Trophoblast cell (in vitro differentiated cells and primary cell): ENCODE data around the gene PKIB.

Experiments
- DNase-seq, 2 donors: peaks; one replicate each; pipeline ENCODE4 v3.0.0-alpha.2; 2016
- H2AFZ ChIP-seq: 2 replicates; pipeline ENCODE4 v1.6.1; 2013; ENCODE audit warnings: low read length, moderate library complexity, mild to moderate bottlenecking; ENCODE audit not compliant: insufficient read depth, poor library complexity
- H2AK5ac ChIP-seq: 2 replicates; pipeline ENCODE4 v1.6.1; 2013; ENCODE audit warnings: mild to moderate bottlenecking, low read length
- H2BK120ac ChIP-seq: 2 replicates; pipeline ENCODE4 v1.6.1; 2013; ENCODE audit warnings: low read length, mild to moderate bottlenecking, moderate library complexity; ENCODE audit not compliant: insufficient read depth, poor library complexity
- H2BK12ac ChIP-seq: 2 replicates; pipeline ENCODE4 v1.6.1; 2013; ENCODE audit warnings: mild to moderate bottlenecking, low read length, moderate library complexity
- H2BK5ac ChIP-seq: 2 replicates; pipeline ENCODE4 v1.6.1; 2013; ENCODE audit warnings: low read length, low read depth, moderate library complexity, mild to moderate bottlenecking; ENCODE audit not compliant: poor library complexity
- H3K14ac ChIP-seq: 2 replicates; pipeline ENCODE4 v1.6.1; 2013; ENCODE audit warnings: mild to moderate bottlenecking, low read length
- H3K18ac ChIP-seq: 2 replicates; pipeline ENCODE4 v1.6.1; 2013; ENCODE audit warnings: mild to moderate bottlenecking, low read length
- H3K23ac ChIP-seq: 2 replicates; pipeline ENCODE4 v1.6.1; 2013; ENCODE audit warnings: low read length
- H3K27ac ChIP-seq: 2 replicates; pipeline ENCODE4 v1.5.1; 2013; ENCODE audit warnings: low read depth, mild to moderate bottlenecking, inconsistent platforms, low read length, moderate library complexity
- H3K27me3 ChIP-seq: 2 replicates; pipeline ENCODE4 v1.6.1; 2013; ENCODE audit warnings: inconsistent platforms, mild to moderate bottlenecking, low read length, moderate library complexity; ENCODE audit not compliant: insufficient read depth
- H3K36me3 ChIP-seq, 2 experiments: 1 replicate in 1 of 2; 2 replicates in 1 of 2; pipeline ENCODE4 v1.6.1; 2013; ENCODE audit warnings: low read length in 2 of 2, mild to moderate bottlenecking in 2 of 2, moderate library complexity in 1 of 2; ENCODE audit not compliant: insufficient read depth in 2 of 2, control insufficient read depth in 1 of 2
- H3K4ac ChIP-seq: 2 replicates; pipeline ENCODE4 v1.6.1; 2013; ENCODE audit warnings: low read depth, mild to moderate bottlenecking, low read length, moderate library complexity
- H3K4me1 ChIP-seq, 2 experiments: 1 replicate in 1 of 2; 2 replicates in 1 of 2; pipeline ENCODE4 v1.6.1; 2013; ENCODE audit warnings: low read length in 2 of 2, mild to moderate bottlenecking in 2 of 2, moderate library complexity in 1 of 2; ENCODE audit not compliant: insufficient read depth in 2 of 2, control insufficient read depth in 1 of 2
- H3K4me2 ChIP-seq: 2 replicates; pipeline ENCODE4 v1.6.1; 2013; ENCODE audit warnings: inconsistent platforms, mild to moderate bottlenecking, low read length, moderate library complexity
- H3K4me3 ChIP-seq: 2 replicates; pipeline ENCODE4 v1.5.1; 2013; ENCODE audit warnings: mild to moderate bottlenecking, low read depth, low read length, inconsistent platforms
- H3K79me1 ChIP-seq: one replicate; pipeline ENCODE4 v1.6.1; 2013; ENCODE audit warnings: low read length
- H3K79me2 ChIP-seq: 2 replicates; pipeline ENCODE4 v1.6.1; 2013; ENCODE audit warnings: low read length, mild to moderate bottlenecking; ENCODE audit not compliant: control insufficient read depth, insufficient read depth, poor library complexity
- H3K9ac ChIP-seq: 2 replicates; pipeline ENCODE4 v1.6.1; 2013; ENCODE audit warnings: mild to moderate bottlenecking, low read length
- H3K9me3 ChIP-seq: 2 replicates; pipeline ENCODE4 v1.6.1; 2013; ENCODE audit warnings: low read depth, mild to moderate bottlenecking, control low read depth, inconsistent platforms, low read length; ENCODE audit not compliant: insufficient read depth
- H4K12ac ChIP-seq: 2 replicates; pipeline ENCODE4 v1.6.1; 2013; ENCODE audit warnings: low read depth, mild to moderate bottlenecking, low read length, moderate library complexity
- H4K8ac ChIP-seq: 2 replicates; pipeline ENCODE4 v1.6.1; 2013; ENCODE audit warnings: low read depth, mild to moderate bottlenecking, low read length, moderate library complexity
- H4K91ac ChIP-seq: one replicate; pipeline ENCODE4 v1.6.1; 2013; ENCODE audit warnings: low read depth, mild to moderate bottlenecking, low read length, moderate library complexity
- WGBS: extraction: QIAGEN DNeasy Blood & Tissue Kit; methylation state at CpG from one replicate; pipeline ENCODE4 v1.1.7; 2013; ENCODE audit warnings: missing lambda C conversion rate; ENCODE audit not compliant: insufficient read length, insufficient coverage; ENCODE audit errors: extremely low coverage; 5-methylcytosine and 5-hydroxymethylcytosine counted together

PKIB gene

DNA sequence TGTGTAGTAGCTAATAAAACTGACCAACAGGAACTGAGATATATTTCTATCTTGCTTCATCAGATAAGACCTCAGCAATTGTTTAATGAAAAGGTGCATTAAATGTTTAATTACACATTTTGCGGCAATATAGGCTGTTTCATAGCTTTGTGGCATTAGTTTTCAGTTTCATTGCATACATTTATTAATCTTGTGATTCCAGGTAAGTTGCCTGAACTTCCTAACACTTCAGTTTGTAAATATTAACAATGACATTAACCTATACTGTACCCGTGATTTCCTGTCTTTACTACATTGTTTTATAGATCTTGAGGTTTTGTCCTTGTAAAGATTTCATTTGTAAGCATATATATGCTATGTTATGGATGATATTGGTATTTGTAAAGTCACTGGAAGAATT lies 66.5 kb downstream of the PKIB start:
- Histone ChIP-seq H2BK120ac (no peak overlapping the region), H3K4ac (no peak overlapping the region), H3K9me3 (peaks cover 2% of the 10 kb centered on the region), H2AK5ac (no peak overlapping the region), H4K8ac (no peak overlapping the region), H4K91ac (no peak overlapping the region), H3K27ac (no peak overlapping the region), H3K79me1 (peaks cover 10% of the 10 kb centered on the region), H3K4me2 (no peak overlapping the region), H3K23ac (no peak overlapping the region), H3K4me1 (peaks cover 11 to 16% of the 10 kb centered on the region in 2 experiments), H3K14ac (no peak overlapping the region), H3K4me3 (no peak overlapping the region), H2BK12ac (no peak overlapping the region), H2AFZ (no peak overlapping the region), H3K18ac (no peak overlapping the region), H4K12ac (no peak overlapping the region), H3K79me2 (peaks cover 2% of the 10 kb centered on the region), H3K36me3 (peaks cover 0 to 3% of the 10 kb centered on the region in 2 experiments), H3K9ac (no peak overlapping the region), H3K27me3 (no peaks in the 10 kb centered on the region), H2BK5ac (no peak overlapping the region)
- no CpG with 5 or more reads among the region's 2 CpGs for WGBS
- DNase-seq = no peak

DNA sequence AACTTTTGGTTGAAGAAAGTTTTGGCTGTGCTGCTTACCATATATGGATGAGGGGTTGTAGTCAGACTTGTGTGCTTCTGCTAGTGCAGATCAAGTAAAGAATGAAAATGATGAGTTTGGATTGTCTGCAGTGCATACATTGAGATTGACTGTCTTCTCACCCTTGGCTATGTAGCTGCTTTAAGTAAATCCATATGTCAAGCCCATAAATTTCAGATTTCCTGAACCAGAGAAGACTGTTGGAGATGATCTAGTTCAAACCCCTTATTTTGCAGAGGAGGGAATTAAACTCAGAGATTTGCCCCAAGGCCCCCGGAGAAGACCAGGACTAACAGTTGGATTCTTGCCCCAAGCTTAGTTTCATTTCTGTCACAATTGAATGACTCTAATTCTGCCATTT lies 67.2 kb downstream of the PKIB start:
- no peak for DNase-seq
- Histone ChIP-seq H3K4ac (no peak overlapping the region), H3K27ac (no peak overlapping the region), H2BK120ac (no peak overlapping the region), H3K9me3 (peaks cover 2% of the 10 kb centered on the region), H3K27me3 (no peaks in the 10 kb centered on the region), H3K14ac (no peak overlapping the region), H3K9ac (no peak overlapping the region), H3K4me1 (peaks cover 11 to 16% of the 10 kb centered on the region in 2 experiments), H2AFZ (no peak overlapping the region), H4K91ac (no peak overlapping the region), H2BK12ac (no peak overlapping the region), H4K8ac (no peak overlapping the region), H3K79me2 (peaks cover 2% of the 10 kb centered on the region), H3K36me3 (peaks cover 0 to 3% of the 10 kb centered on the region in 2 experiments), H3K79me1 (peaks cover 10% of the 10 kb centered on the region), H3K4me2 (no peak overlapping the region), H4K12ac (no peak overlapping the region), H2BK5ac (no peak overlapping the region), H3K4me3 (no peak overlapping the region), H3K18ac (no peak overlapping the region), H2AK5ac (no peak overlapping the region), H3K23ac (no peak overlapping the region)
- no CpG with 5 or more reads among the region's 1 CpG for WGBS

DNA sequence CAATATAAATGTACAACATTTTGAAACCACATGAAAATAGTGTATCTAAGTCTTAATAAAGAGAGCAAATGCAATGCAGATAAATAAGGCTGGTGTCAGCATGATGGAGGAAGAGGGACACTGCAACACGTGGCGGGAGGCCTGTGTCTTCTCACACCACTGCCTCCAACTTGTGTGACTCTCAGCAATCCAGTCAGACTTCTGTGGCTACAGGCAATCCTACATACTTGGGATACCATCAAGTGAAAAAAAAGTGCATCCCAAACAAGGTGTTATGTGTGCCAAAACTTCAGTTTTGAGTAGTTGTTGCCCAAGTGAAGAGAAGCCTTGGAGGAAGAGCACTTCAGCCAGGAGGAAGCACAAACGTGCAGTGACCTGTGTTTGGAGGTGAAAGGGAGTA lies 68.6 kb downstream of the PKIB start:
- no peak overlapping the region for H3K4me2 ChIP-seq
- H3K9me3 ChIP-seq = peaks cover 2% of the 10 kb centered on the region
- no peak overlapping the region for H4K8ac ChIP-seq
- no peak overlapping the region for H2BK120ac ChIP-seq
- H2BK5ac ChIP-seq = no peak overlapping the region
- H3K79me1 ChIP-seq = peaks cover 9% of the 10 kb centered on the region
- H3K27ac ChIP-seq = peak overlapping the region; percentile 31
- no peak overlapping the region for H3K4me3 ChIP-seq
- no CpG with 5 or more reads among the region's 3 CpGs for WGBS
- peaks cover 2 to 3% of the 10 kb centered on the region in 2 experiments for H3K36me3 ChIP-seq
- no peak overlapping the region for H3K14ac ChIP-seq
- DNase-seq = peak in 1 of 2 donors; percentile 12
- no peak overlapping the region for H3K23ac ChIP-seq
- H4K91ac ChIP-seq = no peak overlapping the region
- H4K12ac ChIP-seq = no peak overlapping the region
- H2AFZ ChIP-seq = no peak overlapping the region
- H3K79me2 ChIP-seq = peaks cover 2% of the 10 kb centered on the region
- H2BK12ac ChIP-seq = no peak overlapping the region
- no peak overlapping the region for H3K9ac ChIP-seq
- H3K4ac ChIP-seq = no peak overlapping the region
- H3K18ac ChIP-seq = no peak overlapping the region
- H3K4me1 ChIP-seq = peaks cover 10 to 15% of the 10 kb centered on the region in 2 experiments
- no peak overlapping the region for H2AK5ac ChIP-seq
- H3K27me3 ChIP-seq = no peaks in the 10 kb centered on the region

DNA sequence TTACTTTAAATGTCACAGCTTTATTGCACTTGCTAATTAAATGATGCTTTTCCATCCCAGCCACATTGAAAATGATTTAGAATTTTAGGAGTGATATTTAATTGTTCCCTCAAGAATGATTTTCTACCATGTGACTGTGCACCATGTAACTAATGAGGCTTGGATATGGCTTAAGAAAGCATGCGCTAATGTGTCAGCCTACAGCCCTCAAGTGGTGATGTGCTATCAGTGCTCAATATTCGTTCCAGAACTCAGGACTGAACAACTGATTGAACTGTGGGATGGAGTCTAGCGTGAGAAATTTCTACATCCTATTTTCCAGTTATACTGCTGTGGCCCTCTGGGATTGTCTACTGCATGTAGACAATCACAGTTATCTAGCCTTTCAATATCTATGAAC lies 71.5 kb downstream of the PKIB start:
- Histone ChIP-seq H3K4me2 (no peak overlapping the region), H2BK5ac (no peak overlapping the region), H2AFZ (no peak overlapping the region), H3K14ac (no peak overlapping the region), H3K23ac (no peak overlapping the region), H2BK12ac (no peak overlapping the region), H3K4ac (no peak overlapping the region), H4K12ac (no peak overlapping the region), H3K9me3 (no peaks in the 10 kb centered on the region), H2BK120ac (no peak overlapping the region), H4K91ac (no peak overlapping the region), H3K36me3 (peaks cover 0 to 2% of the 10 kb centered on the region in 2 experiments), H2AK5ac (no peak overlapping the region), H3K18ac (no peak overlapping the region), H3K9ac (no peak overlapping the region), H3K79me1 (peaks cover 4% of the 10 kb centered on the region), H3K4me1 (peaks cover 9 to 11% of the 10 kb centered on the region in 2 experiments), H3K4me3 (no peak overlapping the region), H3K27ac (no peak overlapping the region), H3K27me3 (no peaks in the 10 kb centered on the region), H3K79me2 (peaks cover 2% of the 10 kb centered on the region), H4K8ac (no peak overlapping the region)
- WGBS = no CpG with 5 or more reads among the region's 3 CpGs
- DNase-seq = no peak
